Posterior vena cava (tissue), 2 donors: ENCODE measurements around the gene LY6G5C. TPM values are rescaled to one million over a fixed set of nuclear protein-coding genes. Genes with fewer than 3 reads are reported as not detected.

Experiments
- DNase-seq: peaks from one replicate; pipeline ENCODE4 v3.0.0-alpha.2; 2020; ENCODE audit warnings: low spot score
- intact Hi-C, 2 donors: fragments of 100-400 bp; cut with DNase I; formaldehyde crosslinking; loops; one replicate each; pipeline versions ENCODE4 v1.14.1 to v1.14.2; 2022 to 2023
- microRNA-seq, 2 donors: library from miRNA; unstranded; fragments of <30 nt; microRNA quantifications; one replicate each; pipeline ENCODE4 v1.2.0, GENCODE V29; 2020 to 2021; ENCODE audit warnings: borderline microRNAs expressed in 2 of 2
- total RNA-seq, 2 donors: library from RNA; stranded (reverse); fragmentation: NEBNext Ultra II Directional; extraction: Animal tissue kit (Norgen Biotek cat#: 25700); gene quantifications; one replicate each; pipeline ENCODE4 v1.2.1, GENCODE V29; 2021
- donor health status: DM: yes; HTN: yes; CAD: no.
- donor health status: DM: yes; HTN: yes; CAD: no.

The LY6G5C gene
- total RNA-seq, 2 donors from 2014 or later: 1.7 to 1.9 TPM

DNA sequence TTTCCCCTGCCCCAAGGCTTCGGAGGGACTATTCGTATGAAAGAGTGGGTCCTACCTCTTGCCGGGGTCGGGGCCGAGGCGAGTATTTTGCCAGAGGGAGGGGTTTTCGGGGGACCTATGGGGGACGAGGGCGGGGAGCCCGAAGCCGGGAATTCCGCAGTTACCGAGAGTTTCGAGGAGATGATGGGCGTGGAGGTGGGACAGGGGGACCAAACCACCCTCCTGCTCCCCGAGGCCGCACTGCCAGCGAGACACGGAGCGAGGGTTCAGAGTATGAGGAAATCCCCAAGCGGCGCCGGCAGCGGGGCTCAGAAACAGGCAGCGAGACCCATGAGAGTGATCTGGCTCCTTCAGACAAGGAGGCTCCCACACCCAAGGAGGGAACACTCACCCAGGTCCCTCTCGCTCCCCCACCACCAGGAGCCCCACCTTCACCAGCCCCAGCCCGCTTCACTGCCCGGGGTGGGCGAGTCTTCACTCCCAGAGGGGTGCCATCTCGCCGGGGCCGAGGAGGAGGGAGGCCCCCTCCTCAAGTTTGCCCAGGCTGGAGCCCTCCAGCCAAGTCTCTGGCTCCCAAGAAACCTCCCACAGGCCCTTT is 49.1 kb downstream of the LY6G5C start:
- intact Hi-C loops: no loop called here
- DNase-seq: no peak

DNA sequence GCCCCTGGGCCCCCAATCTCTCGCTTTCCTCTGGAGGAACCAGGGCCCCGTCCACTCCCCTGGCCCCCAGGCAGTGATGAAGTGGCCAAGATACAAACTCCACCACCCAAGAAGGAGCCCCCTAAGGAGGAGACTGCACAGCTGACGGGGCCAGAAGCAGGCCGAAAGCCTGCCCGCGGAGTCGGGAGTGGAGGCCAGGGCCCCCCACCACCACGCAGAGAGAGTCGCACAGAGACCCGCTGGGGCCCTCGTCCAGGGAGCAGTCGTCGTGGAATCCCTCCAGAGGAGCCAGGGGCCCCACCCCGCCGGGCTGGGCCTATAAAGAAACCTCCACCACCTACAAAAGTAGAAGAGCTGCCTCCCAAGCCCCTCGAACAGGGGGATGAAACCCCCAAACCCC is 49.7 kb downstream of the LY6G5C start:
- intact Hi-C loops: no loop called here
- DNase-seq: no peak

DNA sequence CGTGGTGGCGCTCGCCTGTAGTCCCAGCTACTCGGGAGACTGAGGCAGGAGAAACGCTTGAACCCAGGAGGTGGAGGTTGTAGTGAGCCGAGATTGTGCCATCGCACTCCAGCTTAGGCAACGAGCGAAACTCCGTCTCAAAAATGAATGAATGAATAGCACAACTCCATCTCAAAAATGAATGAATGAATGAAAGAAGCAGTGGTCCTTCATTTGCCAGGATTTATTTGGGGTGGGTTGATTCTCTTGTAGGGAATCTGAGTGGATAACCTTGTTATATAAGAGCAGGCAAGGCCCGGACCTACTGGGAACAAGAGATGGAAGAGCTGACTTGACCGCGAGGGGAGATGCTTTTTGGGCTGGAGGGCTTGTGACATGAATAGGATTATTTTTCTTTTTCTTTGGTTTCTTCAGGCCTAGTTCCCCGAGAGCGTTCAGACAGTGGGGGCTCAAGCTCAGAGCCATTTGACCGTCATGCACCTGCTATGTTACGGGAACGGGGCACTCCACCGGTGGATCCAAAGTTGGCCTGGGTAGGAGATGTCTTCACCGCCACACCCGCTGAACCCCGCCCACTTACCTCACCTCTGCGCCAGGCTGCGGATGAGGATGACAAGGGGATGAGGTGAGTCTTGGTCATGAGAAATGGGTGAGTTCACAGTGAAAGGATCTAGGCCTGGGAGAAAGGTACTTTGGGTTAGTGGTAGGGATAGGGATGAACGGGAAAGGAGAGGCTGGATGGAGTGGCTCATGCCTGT is 50.5 kb downstream of the LY6G5C start:
- intact Hi-C loops: no loop called here
- no peak for DNase-seq

DNA sequence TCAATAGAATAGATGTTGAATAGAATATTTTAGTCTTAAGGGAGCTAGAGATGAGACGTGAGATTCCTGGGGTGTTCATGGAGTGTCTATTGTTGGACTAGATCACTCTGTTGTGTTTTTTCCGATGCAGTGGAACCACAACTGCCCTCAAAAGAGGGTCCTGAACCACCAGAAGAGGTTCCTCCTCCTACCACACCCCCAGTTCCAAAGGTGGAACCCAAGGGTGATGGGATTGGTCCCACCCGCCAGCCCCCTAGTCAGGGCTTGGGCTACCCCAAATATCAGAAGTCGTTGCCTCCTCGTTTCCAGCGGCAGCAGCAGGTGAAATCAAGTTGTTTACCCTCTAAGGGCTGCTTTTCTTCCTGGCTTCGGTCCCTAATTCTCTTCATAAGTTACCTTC is 51.9 kb downstream of the LY6G5C start:
- DNase-seq: no peak
- intact Hi-C loops: no loop called here

DNA sequence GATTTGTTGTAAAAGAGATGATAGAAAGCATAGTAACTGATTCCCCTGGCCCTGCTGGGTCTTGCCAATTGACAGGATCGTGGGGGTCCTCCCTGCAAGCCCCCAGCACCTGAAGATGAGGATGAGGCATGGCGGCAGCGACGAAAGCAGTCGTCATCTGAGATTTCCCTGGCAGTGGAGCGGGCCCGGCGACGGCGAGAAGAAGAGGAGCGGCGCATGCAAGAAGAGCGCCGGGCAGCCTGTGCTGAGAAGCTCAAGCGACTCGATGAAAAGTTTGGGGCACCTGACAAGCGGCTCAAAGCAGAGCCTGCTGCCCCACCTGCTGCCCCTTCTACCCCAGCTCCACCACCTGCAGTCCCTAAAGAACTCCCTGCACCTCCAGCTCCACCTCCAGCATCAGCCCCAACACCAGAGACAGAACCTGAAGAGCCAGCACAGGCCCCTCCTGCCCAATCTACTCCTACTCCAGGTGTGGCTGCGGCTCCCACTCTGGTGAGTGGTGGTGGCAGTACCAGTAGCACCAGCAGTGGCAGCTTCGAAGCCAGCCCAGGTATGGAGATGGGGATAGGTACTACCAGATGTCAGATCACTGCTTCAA is 53.1 kb downstream of the LY6G5C start:
- intact Hi-C loops: no loop called here
- DNase-seq: no peak

DNA sequence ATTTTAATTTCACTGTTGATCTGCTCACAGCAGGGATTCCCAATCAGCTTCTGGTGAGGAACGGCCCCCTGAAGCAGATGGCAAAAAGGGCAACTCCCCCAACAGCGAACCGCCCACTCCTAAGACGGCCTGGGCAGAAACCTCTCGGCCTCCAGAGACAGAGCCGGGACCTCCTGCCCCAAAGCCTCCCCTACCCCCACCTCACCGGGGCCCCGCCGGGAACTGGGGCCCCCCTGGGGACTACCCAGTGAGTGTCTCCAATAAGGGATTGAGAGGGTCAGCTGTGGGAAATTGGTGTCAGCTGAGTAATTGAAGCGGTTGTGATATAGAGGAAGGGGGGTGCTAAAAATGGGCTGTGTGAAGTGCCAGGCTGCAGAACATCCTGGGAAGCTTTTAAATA is 53.9 kb downstream of the LY6G5C start:
- intact Hi-C loops: no loop called here

More for the DNA sequence above, 53.9 kb downstream of the LY6G5C start:
- DNase-seq: no peak

Small RNA genes within 50 kb of the gene (microRNA-seq; reads per million reads assigned to microRNA genes)
- 0.26 to 0.65 reads per million in 2 donors for gene MIR4646
- 0 reads per million in 2 donors for gene MIR6832

Other genes starting within 250 kb of the LY6G5C start
- 1 to 10 TPM; 2.9 to 4.1 TPM for gene MICB, start 182.9 kb downstream of the LY6G5C start, total RNA-seq
- gene MCCD1, start 152.1 kb downstream of the LY6G5C start, total RNA-seq: not detected
- gene DDX39B, start 139.1 kb downstream of the LY6G5C start, total RNA-seq: 100 to 1,000 TPM; 165 to 180 TPM
- gene ATP6V1G2, start 134.5 kb downstream of the LY6G5C start, total RNA-seq: 1 to 10 TPM in 1 of 2 donors, under 1 TPM in 1; 0.43 to 1.2 TPM
- 10 to 100 TPM; 12.0 to 13.2 TPM for gene NFKBIL1, start 133.5 kb downstream of the LY6G5C start, total RNA-seq
- gene LTA, start 108.8 kb downstream of the LY6G5C start, total RNA-seq: not detected
- gene TNF, start 105.5 kb downstream of the LY6G5C start, total RNA-seq: under 1 TPM; 0.81 to 0.93 TPM
- 1 to 10 TPM in 1 of 2 donors, under 1 TPM in 1; 0.90 to 1.6 TPM for gene LTB, start 98.6 kb downstream of the LY6G5C start, total RNA-seq
- 10 to 100 TPM in 1 of 2 donors, 1 to 10 TPM in 1; 9.2 to 24.8 TPM for gene LST1, start 94.8 kb downstream of the LY6G5C start, total RNA-seq
- not detected for gene NCR3, start 88.1 kb downstream of the LY6G5C start, total RNA-seq
- gene AIF1, start 65.8 kb downstream of the LY6G5C start, total RNA-seq: 10 to 100 TPM; 18.1 to 68.7 TPM
- gene PRRC2A, start 60.4 kb downstream of the LY6G5C start, total RNA-seq: 100 to 1,000 TPM; 119 to 133 TPM
- 100 to 1,000 TPM; 146 to 193 TPM for gene BAG6, start 28.4 kb downstream of the LY6G5C start, total RNA-seq
- 1 to 10 TPM in 1 of 2 donors, under 1 TPM in 1; 0.60 to 1.2 TPM for gene APOM, start 25.2 kb downstream of the LY6G5C start, total RNA-seq
- 10 to 100 TPM; 18.8 to 19.3 TPM for gene C6orf47, start 20.3 kb downstream of the LY6G5C start, total RNA-seq
- 10 to 100 TPM in 1 of 2 donors, 1 to 10 TPM in 1; 7.8 to 10.1 TPM for gene GPANK1, start 16.1 kb downstream of the LY6G5C start, total RNA-seq
- gene CSNK2B, start 15.0 kb downstream of the LY6G5C start, total RNA-seq: 10 to 100 TPM; 85.2 to 90.4 TPM
- 1 to 10 TPM; 9.5 to 9.8 TPM for gene LY6G5B, start 11.1 kb downstream of the LY6G5C start, total RNA-seq
- 10 to 100 TPM; 38.3 to 39.4 TPM for gene ABHD16A, start 22.3 kb upstream of the LY6G5C start, total RNA-seq
- gene LY6G6F, start 25.8 kb upstream of the LY6G5C start, total RNA-seq: not detected
- gene LY6G6D, start 34.3 kb upstream of the LY6G5C start, total RNA-seq: not detected
- not detected for gene LY6G6C, start 40.7 kb upstream of the LY6G5C start, total RNA-seq
- 1 to 10 TPM in 1 of 2 donors, under 1 TPM in 1; 0.52 to 1.1 TPM for gene MPIG6B, start 42.3 kb upstream of the LY6G5C start, total RNA-seq
- gene DDAH2, start 48.2 kb upstream of the LY6G5C start, total RNA-seq: 10 to 100 TPM; 88.3 to 97.4 TPM
- 100 to 1,000 TPM; 272 to 402 TPM for gene CLIC1, start 55.5 kb upstream of the LY6G5C start, total RNA-seq
- 1 to 10 TPM; 7.7 to 9.8 TPM for gene MSH5, start 58.9 kb upstream of the LY6G5C start, total RNA-seq
- not detected for gene SAPCD1, start 81.6 kb upstream of the LY6G5C start, total RNA-seq
- gene VWA7, start 96.3 kb upstream of the LY6G5C start, total RNA-seq: under 1 TPM; 0.37 to 0.48 TPM
- gene VARS1, start 114.7 kb upstream of the LY6G5C start, total RNA-seq: 10 to 100 TPM; 49.0 to 60.8 TPM
- gene LSM2, start 125.9 kb upstream of the LY6G5C start, total RNA-seq: 10 to 100 TPM; 38.7 to 39.7 TPM
- 1 to 10 TPM; 1.4 to 1.7 TPM for gene HSPA1L, start 134.2 kb upstream of the LY6G5C start, total RNA-seq
- gene HSPA1A, start 134.5 kb upstream of the LY6G5C start, total RNA-seq: 100 to 1,000 TPM; 157 to 187 TPM
- 100 to 1,000 TPM in 1 of 2 donors, 10 to 100 TPM in 1; 89.8 to 106 TPM for gene HSPA1B, start 146.7 kb upstream of the LY6G5C start, total RNA-seq
- gene NEU1, start 181.8 kb upstream of the LY6G5C start, total RNA-seq: 10 to 100 TPM; 22.2 to 29.0 TPM
- under 1 TPM; 0.33 to 0.65 TPM for gene SLC44A4, start 197.9 kb upstream of the LY6G5C start, total RNA-seq
- 10 to 100 TPM; 24.0 to 26.8 TPM for gene EHMT2, start 216.6 kb upstream of the LY6G5C start, total RNA-seq
- 1 to 10 TPM; 3.6 to 4.2 TPM for gene ZBTB12, start 221.0 kb upstream of the LY6G5C start, total RNA-seq
- 10 to 100 TPM; 14.0 to 59.6 TPM for gene C2, start 246.7 kb upstream of the LY6G5C start, total RNA-seq